Measurements from ENCODE around the gene TBL1XR1.

DNA sequence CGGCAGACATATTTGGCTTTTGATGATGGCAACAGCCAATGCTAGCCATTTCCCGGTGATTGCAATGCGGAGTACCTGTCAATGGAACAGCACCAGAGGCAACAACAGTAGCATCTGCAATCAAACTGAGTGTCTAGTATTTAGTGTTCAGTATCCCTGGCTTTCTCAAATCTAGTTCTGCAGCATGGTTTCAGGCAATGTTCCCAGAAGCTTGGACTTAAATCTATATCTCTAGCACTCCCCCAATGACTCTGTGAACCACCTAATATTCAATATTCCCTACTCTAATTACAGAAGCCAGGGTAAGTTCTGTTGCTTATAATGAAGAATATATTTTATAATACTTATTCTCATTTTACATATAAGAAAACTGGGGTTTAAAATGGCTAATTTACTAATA, 48.2 kb downstream of the TBL1XR1 start:
- TF ChIP-seq, protein P1, sequence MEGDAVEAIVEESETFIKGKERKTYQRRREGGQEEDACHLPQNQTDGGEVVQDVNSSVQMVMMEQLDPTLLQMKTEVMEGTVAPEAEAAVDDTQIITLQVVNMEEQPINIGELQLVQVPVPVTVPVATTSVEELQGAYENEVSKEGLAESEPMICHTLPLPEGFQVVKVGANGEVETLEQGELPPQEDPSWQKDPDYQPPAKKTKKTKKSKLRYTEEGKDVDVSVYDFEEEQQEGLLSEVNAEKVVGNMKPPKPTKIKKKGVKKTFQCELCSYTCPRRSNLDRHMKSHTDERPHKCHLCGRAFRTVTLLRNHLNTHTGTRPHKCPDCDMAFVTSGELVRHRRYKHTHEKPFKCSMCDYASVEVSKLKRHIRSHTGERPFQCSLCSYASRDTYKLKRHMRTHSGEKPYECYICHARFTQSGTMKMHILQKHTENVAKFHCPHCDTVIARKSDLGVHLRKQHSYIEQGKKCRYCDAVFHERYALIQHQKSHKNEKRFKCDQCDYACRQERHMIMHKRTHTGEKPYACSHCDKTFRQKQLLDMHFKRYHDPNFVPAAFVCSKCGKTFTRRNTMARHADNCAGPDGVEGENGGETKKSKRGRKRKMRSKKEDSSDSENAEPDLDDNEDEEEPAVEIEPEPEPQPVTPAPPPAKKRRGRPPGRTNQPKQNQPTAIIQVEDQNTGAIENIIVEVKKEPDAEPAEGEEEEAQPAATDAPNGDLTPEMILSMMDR (conservative IDR thresholded peaks at IDR 0.05; ENCODE audit: low read depth, low read length) = no peak
- TF ChIP-seq, protein P2, sequence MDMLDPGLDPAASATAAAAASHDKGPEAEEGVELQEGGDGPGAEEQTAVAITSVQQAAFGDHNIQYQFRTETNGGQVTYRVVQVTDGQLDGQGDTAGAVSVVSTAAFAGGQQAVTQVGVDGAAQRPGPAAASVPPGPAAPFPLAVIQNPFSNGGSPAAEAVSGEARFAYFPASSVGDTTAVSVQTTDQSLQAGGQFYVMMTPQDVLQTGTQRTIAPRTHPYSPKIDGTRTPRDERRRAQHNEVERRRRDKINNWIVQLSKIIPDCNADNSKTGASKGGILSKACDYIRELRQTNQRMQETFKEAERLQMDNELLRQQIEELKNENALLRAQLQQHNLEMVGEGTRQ (IDR thresholded peaks at IDR 0.05; ENCODE audit: low read depth, low read length) = no peak
- TF ChIP-seq POLR2A (IDR thresholded peaks at IDR 0.05; ENCODE audit: low read depth, low read length) = no peak
- no peak for TF ChIP-seq NFE2L2 (IDR thresholded peaks at IDR 0.05; ENCODE audit: low read depth, low read length)
- TF ChIP-seq MAFK (IDR thresholded peaks at IDR 0.05; ENCODE audit: low read depth, low read length) = no peak
- no peak for TF ChIP-seq CEBPB (IDR thresholded peaks at IDR 0.05; ENCODE audit: low read depth, low read length)
- TF ChIP-seq MAZ (IDR thresholded peaks at IDR 0.05; ENCODE audit: borderline replicate concordance, low read depth, low read length) = no peak
- TF ChIP-seq, protein P3, sequence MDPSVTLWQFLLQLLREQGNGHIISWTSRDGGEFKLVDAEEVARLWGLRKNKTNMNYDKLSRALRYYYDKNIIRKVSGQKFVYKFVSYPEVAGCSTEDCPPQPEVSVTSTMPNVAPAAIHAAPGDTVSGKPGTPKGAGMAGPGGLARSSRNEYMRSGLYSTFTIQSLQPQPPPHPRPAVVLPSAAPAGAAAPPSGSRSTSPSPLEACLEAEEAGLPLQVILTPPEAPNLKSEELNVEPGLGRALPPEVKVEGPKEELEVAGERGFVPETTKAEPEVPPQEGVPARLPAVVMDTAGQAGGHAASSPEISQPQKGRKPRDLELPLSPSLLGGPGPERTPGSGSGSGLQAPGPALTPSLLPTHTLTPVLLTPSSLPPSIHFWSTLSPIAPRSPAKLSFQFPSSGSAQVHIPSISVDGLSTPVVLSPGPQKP (IDR thresholded peaks at IDR 0.05; ENCODE audit: borderline replicate concordance, low read depth, low read length) = no peak
- no peak for TF ChIP-seq RAD21 (IDR thresholded peaks at IDR 0.05; ENCODE audit: low read length)

Data from IMR-90 (cell line).